22Rv1 (cell line): ENCODE data around the gene UBXN2A.

Experiments used
- H3K27ac ChIP-seq: fragments of 450-650 bp; 2 replicates; pipeline ENCODE4 v1.5.1; 2017
- ZFX ChIP-seq: fragments of 450-650 bp; IDR thresholded peaks from 2 replicates; pipeline ENCODE4 v1.6.1; 2017; ENCODE audit warnings: antibody characterized with exemption, borderline replicate concordance
- TF ChIP-seq, protein P1 (sequence below): fragments of 450-650 bp; IDR thresholded peaks from 2 replicates; pipeline ENCODE4 v1.5.1; 2017; ENCODE audit warnings: mild to moderate bottlenecking

The UBXN2A gene

DNA sequence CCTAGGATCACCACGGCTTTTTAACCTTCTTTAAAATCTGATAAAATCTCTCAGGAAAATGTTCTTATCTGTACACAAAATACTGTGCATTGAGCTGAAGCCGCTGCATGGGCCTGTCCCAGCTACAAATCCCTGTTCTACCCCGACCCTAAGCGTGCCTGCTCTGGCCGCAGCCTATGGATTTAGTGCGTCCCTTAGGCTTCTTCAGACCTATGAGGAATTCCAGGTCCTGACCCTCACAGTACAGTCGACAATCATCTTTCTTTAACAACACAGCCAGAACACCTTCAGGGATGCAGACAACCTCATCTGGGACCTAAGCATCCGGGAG, 107.4 kb downstream of the UBXN2A start:
- peak overlapping the region; percentile 77 for H3K27ac ChIP-seq
- TF ChIP-seq, protein P1, sequence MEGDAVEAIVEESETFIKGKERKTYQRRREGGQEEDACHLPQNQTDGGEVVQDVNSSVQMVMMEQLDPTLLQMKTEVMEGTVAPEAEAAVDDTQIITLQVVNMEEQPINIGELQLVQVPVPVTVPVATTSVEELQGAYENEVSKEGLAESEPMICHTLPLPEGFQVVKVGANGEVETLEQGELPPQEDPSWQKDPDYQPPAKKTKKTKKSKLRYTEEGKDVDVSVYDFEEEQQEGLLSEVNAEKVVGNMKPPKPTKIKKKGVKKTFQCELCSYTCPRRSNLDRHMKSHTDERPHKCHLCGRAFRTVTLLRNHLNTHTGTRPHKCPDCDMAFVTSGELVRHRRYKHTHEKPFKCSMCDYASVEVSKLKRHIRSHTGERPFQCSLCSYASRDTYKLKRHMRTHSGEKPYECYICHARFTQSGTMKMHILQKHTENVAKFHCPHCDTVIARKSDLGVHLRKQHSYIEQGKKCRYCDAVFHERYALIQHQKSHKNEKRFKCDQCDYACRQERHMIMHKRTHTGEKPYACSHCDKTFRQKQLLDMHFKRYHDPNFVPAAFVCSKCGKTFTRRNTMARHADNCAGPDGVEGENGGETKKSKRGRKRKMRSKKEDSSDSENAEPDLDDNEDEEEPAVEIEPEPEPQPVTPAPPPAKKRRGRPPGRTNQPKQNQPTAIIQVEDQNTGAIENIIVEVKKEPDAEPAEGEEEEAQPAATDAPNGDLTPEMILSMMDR = no peak
- no peak for TF ChIP-seq ZFX

DNA sequence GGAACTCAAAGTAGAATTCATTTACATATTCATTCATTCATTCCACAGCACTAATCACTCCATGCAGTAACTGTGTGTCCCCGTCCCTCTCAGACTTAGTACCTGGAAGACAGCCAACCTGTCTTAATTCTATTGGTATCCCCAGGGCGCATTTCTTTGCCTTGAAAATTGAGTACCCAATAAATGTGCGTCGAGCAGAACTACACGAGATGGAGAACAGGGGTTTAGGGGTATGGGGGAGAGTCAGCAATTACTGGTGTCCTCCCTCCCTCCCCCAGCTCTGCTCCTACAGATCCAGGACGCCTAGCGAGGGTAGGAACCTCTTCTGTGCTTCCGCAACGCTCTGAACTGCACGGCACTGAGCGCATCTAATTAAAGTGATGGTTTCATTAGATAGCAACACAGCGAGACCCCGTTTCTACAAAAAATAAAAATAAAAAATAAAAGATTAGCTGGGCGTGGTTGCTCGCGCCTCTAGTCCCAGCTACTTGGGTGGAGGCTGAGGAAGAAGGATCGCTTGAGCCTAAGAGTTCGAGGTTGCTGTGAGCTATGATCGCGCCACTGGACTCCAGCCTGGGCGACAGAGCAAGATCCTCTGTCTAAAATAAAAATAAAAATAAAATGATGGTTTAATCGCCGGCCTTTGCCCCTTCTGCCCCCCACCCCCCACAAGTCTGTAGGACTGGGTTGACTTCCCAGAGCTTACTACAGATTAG, 108.7 kb downstream of the UBXN2A start:
- peak overlapping the region; percentile 77 for H3K27ac ChIP-seq
- no peak for TF ChIP-seq ZFX
- TF ChIP-seq, protein P1 = no peak

DNA sequence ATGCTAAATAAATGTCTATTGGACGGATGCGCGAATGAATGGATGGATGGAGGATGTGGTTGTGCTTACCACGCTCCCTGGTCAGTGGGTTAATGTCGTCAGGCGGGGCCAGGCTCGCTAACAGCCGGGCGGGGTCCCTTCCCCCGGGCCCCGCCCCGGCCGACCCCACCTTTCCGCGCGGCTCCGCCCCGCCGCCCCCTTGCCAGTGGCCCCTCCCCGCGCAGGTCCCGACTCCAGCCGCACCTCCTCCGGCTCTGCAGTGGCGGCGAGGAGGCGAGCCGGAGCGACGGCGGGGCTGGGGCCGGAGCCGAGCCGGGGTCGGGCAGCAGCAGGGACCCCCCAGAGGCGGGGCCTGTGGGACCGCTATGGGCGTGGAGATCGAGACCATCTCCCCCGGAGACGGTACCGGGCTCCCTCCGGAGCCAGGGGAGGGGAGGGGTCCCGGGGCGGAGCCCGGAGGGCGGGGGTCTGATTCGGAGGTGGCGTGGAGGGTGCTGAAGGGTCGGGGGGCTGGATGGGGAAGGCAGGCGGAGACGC, 109.3 kb downstream of the UBXN2A start, which contains the start of gene FKBP1B:
FKBP1B (plus strand) TSS at position 257 of the 537 bp plus-strand sequence; CDS start at position 366, 109 bp downstream.
- peak within 1 kb of the TSS; percentile 77 for H3K27ac ChIP-seq
- TF ChIP-seq, protein P1 = no peak
- no peak for TF ChIP-seq ZFX

DNA sequence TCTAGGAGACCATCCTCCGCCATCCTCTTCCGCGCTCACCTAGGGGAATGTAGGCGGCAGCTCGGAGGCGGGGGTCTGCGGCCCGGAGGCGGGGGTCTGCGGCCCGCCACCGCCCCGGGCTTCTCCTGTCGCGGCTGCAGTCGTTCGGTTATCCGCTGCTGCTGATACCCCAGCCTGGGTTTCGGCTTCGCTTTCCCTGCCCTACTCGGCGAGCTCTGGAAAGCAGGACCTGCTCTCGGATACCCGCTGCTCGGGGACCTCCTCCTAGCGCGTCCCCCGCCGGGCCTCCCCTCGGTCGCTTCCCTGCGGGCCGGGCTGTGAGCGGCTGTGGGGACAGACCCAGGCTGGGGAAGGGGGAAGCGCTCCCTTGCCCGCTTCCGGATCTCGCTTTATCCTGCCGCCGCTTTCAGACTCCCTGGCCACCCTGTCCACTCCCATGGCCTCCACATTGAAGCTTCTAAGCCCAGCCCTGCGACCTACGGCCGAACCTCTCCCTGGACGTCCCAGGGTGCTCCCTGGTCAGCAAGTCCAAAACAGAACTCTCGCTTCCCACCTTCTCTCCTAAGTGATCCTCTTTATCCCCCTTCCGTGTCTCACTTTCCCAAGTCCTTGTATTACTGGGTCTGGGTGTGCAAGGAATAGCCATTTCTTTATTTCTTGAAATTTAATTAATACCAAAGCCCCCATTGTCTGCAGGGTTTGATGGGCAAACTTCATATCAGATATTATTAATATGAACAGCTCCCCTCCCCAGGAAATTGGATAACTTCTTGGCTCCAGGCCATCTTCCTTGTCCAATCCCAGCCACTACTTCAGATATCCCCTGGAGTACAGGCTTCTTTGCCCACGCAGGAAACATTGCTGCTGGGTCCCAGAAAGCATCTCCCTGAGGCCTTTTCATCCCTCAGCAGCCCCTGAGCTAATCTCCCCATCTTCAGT, 110.0 kb downstream of the UBXN2A start:
- no peak for TF ChIP-seq ZFX
- TF ChIP-seq, protein P1 = no peak
- H3K27ac ChIP-seq = peak overlapping the region; percentile 77

DNA sequence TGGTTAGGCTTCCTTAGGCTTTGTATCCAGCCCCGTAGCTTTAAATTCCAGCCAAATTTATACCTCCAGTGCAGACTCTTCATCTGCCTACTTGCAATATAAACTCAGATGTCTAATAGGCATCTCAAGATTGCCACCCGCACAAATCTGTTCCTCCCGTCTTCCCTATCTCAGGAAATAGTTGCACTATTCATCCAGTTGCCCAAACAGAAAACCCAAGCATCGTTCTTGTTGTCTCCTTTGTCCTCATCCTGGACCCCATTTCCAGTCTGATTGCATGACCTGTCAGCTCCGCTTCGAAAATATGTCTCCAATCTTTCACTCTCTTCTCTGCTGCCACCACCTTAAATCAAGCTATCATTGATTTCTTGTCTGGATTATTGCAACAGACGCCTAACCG, 111.6 kb downstream of the UBXN2A start:
- peak overlapping the region; percentile 77 for H3K27ac ChIP-seq
- no peak for TF ChIP-seq ZFX

DNA sequence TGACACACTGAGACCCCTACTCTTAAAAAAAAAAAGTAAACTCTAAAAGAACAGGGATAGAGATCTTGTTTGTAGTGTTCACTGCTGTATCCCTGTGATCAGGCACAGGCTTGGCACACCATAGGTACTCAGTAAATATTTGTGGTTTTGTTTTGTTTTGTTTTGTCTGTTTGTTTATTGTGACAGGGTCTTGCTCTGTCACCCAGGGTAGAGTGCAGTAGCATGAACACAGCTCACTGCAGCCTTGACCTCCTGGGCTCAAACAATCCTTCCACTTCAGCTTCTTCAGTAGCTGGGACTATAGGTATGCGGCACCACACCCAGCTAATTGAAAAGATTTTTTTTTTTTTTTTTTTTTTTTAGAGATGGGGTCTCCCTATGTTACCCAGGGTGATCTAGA, 112.7 kb downstream of the UBXN2A start:
- no peak overlapping the region for H3K27ac ChIP-seq
- TF ChIP-seq ZFX = no peak
- TF ChIP-seq, protein P1 = no peak
